ENCODE measurements around the gene NUDT16. TPM values are rescaled to one million over a fixed set of nuclear protein-coding genes. Genes with fewer than 3 reads are reported as not detected.

Gene NUDT16
- total and polyA plus RNA-seq, 2 of the 8 experiments (the other 6 are each of a cell fraction or from before 2014, with no cell fraction given): 8.5 to 19.1 TPM

GRCh38 chr3:131338948-131339640 lies 42.5 kb upstream of the NUDT16 start (continued):
- TF ChIP-seq, protein P1, sequence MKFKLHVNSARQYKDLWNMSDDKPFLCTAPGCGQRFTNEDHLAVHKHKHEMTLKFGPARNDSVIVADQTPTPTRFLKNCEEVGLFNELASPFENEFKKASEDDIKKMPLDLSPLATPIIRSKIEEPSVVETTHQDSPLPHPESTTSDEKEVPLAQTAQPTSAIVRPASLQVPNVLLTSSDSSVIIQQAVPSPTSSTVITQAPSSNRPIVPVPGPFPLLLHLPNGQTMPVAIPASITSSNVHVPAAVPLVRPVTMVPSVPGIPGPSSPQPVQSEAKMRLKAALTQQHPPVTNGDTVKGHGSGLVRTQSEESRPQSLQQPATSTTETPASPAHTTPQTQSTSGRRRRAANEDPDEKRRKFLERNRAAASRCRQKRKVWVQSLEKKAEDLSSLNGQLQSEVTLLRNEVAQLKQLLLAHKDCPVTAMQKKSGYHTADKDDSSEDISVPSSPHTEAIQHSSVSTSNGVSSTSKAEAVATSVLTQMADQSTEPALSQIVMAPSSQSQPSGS (IDR thresholded peaks at IDR 0.05; ENCODE audit: low read length): no peak
- TF ChIP-seq EZH2 (IDR thresholded peaks at IDR 0.05; ENCODE audit: low read depth, low read length, severe bottlenecking): no peak
- no peak for TF ChIP-seq CBX5 (IDR thresholded peaks at IDR 0.05; ENCODE audit: low read depth, low read length)
- no peak for TF ChIP-seq BCL11A (IDR thresholded peaks at IDR 0.05; ENCODE audit: low read depth in 2 of 2, low read length in 2 of 2)
- no peak for TF ChIP-seq POLR2A (IDR thresholded peaks at IDR 0.05; ENCODE audit: control extremely low read depth in 1 of 2, low read depth in 2 of 2, low read length in 2 of 2)
